OCI-LY1 (cell line): Measurements from ENCODE around the gene FGF3.

Source experiments
- H2AFZ ChIP-seq: fragments of 200-600 bp; sonication (generic), shearing (Covaris generic); 2 replicates; pipeline ENCODE4 v1.6.0; 2014; ENCODE audit warnings: antibody characterized with exemption, mild to moderate bottlenecking, low read length
- H3F3A ChIP-seq: fragments of 200-600 bp; sonication (generic), shearing (Covaris generic); 2 replicates; pipeline ENCODE4 v1.6.0; 2014; ENCODE audit warnings: mild to moderate bottlenecking, antibody characterized with exemption, low read length, moderate library complexity; ENCODE audit not compliant: insufficient read depth
- H3K27ac ChIP-seq: fragments of 200-600 bp; sonication (generic); 2 replicates; pipeline ENCODE4 v1.5.1; 2014; ENCODE audit warnings: low read length, mixed run types, mild to moderate bottlenecking, low read depth; ENCODE audit not compliant: poor library complexity, severe bottlenecking
- H3K27me3 ChIP-seq: fragments of 200-600 bp; sonication (generic); 2 replicates; pipeline ENCODE4 v1.6.0; 2014; ENCODE audit warnings: antibody characterized with exemption, mild to moderate bottlenecking, low read length, moderate library complexity; ENCODE audit not compliant: insufficient read depth
- H3K36me3 ChIP-seq: fragments of 200-600 bp; sonication (generic); 2 replicates; pipeline ENCODE4 v1.6.1; 2014; ENCODE audit warnings: mild to moderate bottlenecking, antibody characterized with exemption, low read length, moderate library complexity, mixed read lengths; ENCODE audit not compliant: insufficient read depth
- H3K4me1 ChIP-seq: fragments of 200-600 bp; sonication (generic); 2 replicates; pipeline ENCODE4 v1.5.1; 2014; ENCODE audit warnings: mild to moderate bottlenecking, low read length, moderate library complexity; ENCODE audit not compliant: insufficient read depth, severe bottlenecking
- H3K4me2 ChIP-seq: fragments of 200-600 bp; sonication (generic), shearing (Covaris generic); 2 replicates; pipeline ENCODE4 v1.6.1; 2014; ENCODE audit warnings: low read length
- H3K4me3 ChIP-seq: fragments of 200-600 bp; sonication (generic); 2 replicates; pipeline ENCODE4 v1.5.1; 2014; ENCODE audit warnings: low read length, low read depth, mild to moderate bottlenecking, mixed read lengths; ENCODE audit not compliant: poor library complexity, severe bottlenecking
- H3K79me2 ChIP-seq: fragments of 200-600 bp; shearing (Covaris generic); 2 replicates; pipeline ENCODE4 v1.6.1; 2016; ENCODE audit warnings: mixed run types, low read length, mixed read lengths; ENCODE audit not compliant: insufficient read depth
- H3K9ac ChIP-seq: fragments of 200-600 bp; sonication (generic), shearing (Covaris generic); 2 replicates; pipeline ENCODE4 v1.6.1; 2014; ENCODE audit warnings: mild to moderate bottlenecking, low read length, mixed read lengths
- H3K9me2 ChIP-seq: fragments of 200-600 bp; sonication (generic), shearing (Covaris generic); 2 replicates; pipeline ENCODE4 v1.6.1; 2014; ENCODE audit warnings: low read depth, mild to moderate bottlenecking, low read length, mixed read lengths
- H3K9me3 ChIP-seq: fragments of 200-600 bp; shearing (Covaris generic); 2 replicates; pipeline ENCODE4 v1.6.1; 2014; ENCODE audit warnings: low read length, mixed read lengths
- H4K20me1 ChIP-seq: fragments of 200-600 bp; sonication (generic), shearing (Covaris generic); 2 replicates; pipeline ENCODE4 v1.6.0; 2016; ENCODE audit warnings: mild to moderate bottlenecking, low read length; ENCODE audit not compliant: insufficient read depth
- EZH2 ChIP-seq: fragments of 200-600 bp; sonication (generic), shearing (Covaris generic); IDR thresholded peaks from 2 replicates; pipeline ENCODE4 v1.8.0; 2017; ENCODE audit warnings: borderline replicate concordance, mixed run types, mild to moderate bottlenecking, antibody characterized with exemption, low read length, moderate library complexity, mixed read lengths
- TF ChIP-seq, protein P1 (sequence below): fragments of 200-600 bp; sonication (generic), shearing (Covaris generic); IDR thresholded peaks from 2 replicates; pipeline ENCODE4 v1.5.1; 2017; ENCODE audit warnings: mild to moderate bottlenecking, antibody characterized with exemption, low read length, moderate library complexity, mixed read lengths

FGF3 gene

DNA sequence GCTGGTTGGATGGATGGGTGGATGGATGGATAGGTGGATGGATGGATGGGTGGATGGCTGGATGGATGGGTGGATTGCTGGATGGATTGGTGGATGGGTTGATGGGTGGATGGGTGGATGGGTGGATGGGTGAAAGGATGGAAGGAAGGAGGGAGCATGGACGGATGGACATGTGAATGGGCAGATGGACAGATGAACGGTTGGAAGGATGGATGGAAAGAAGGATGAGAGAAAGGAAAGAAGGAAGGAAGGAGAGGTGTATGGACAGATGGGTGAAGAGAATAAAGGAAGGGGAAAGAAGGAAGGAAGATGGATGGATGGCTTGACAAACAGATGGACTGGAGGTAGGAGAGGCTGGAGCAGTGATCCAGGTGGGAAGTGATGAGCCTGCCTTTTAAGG is 5.4 kb downstream of the FGF3 start:
- Histone ChIP-seq H4K20me1 (no peaks in the 10 kb centered on the region), H3F3A (no peaks in the 10 kb centered on the region), H3K27me3 (no peaks in the 10 kb centered on the region), H2AFZ (no peak overlapping the region), H3K79me2 (no peaks in the 10 kb centered on the region), H3K9me2 (no peaks in the 10 kb centered on the region), H3K9ac (no peak overlapping the region), H3K4me1 (no peaks in the 10 kb centered on the region), H3K27ac (no peak overlapping the region), H3K36me3 (no peaks in the 10 kb centered on the region), H3K9me3 (no peaks in the 10 kb centered on the region), H3K4me2 (no peak overlapping the region), H3K4me3 (no peak overlapping the region)
- no peak for TF ChIP-seq EZH2
- TF ChIP-seq, protein P1, sequence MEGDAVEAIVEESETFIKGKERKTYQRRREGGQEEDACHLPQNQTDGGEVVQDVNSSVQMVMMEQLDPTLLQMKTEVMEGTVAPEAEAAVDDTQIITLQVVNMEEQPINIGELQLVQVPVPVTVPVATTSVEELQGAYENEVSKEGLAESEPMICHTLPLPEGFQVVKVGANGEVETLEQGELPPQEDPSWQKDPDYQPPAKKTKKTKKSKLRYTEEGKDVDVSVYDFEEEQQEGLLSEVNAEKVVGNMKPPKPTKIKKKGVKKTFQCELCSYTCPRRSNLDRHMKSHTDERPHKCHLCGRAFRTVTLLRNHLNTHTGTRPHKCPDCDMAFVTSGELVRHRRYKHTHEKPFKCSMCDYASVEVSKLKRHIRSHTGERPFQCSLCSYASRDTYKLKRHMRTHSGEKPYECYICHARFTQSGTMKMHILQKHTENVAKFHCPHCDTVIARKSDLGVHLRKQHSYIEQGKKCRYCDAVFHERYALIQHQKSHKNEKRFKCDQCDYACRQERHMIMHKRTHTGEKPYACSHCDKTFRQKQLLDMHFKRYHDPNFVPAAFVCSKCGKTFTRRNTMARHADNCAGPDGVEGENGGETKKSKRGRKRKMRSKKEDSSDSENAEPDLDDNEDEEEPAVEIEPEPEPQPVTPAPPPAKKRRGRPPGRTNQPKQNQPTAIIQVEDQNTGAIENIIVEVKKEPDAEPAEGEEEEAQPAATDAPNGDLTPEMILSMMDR = no peak

DNA sequence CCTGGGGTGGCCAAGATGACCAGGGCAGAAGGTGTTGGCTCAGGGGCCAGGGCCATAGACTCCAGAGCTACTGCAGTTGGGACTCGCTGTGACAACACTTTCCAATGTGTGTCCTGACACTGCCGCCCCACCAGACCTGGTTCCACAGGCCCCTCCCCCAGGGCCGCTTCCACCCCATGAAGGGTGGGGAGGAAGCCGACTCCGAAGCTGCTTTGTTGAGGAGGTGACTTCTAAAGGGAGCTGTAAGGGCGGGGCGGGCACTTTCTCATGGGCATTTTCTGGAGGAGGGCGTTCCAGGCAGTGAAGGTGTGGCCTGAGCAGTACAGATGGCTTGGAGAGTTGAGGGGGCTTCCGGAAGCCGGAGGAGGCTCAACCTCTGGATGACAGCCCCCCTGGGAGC is 6.3 kb downstream of the FGF3 start:
- Histone ChIP-seq H4K20me1 (no peaks in the 10 kb centered on the region), H3K9ac (no peak overlapping the region), H3K9me2 (no peaks in the 10 kb centered on the region), H3K4me1 (no peaks in the 10 kb centered on the region), H3K4me3 (no peak overlapping the region), H3K27ac (no peak overlapping the region), H3K4me2 (no peak overlapping the region), H3K36me3 (no peaks in the 10 kb centered on the region), H3K9me3 (no peaks in the 10 kb centered on the region), H2AFZ (no peak overlapping the region), H3K27me3 (no peaks in the 10 kb centered on the region), H3K79me2 (no peaks in the 10 kb centered on the region), H3F3A (no peaks in the 10 kb centered on the region)
- no peak for TF ChIP-seq EZH2
- TF ChIP-seq, protein P1 = no peak

DNA sequence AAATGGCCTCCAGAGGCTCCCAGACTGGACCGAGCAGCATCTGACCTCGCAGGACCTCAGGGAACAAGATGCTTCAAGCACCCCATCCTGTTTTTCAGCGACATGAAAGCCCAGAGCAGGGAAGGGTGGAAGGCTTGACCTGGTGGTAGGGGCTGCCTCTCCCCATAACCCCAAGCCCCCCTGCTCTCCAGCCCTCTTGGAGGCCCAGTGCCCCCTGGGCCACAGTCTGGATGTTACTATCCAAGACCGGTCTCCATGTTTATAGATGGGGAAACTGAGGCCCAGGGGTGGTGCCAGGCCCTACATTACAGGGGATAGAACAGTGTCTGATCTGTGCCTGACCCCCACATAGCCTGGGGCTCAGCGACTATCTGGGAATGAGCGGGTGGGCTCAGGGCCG is 7.0 kb downstream of the FGF3 start:
- Histone ChIP-seq H3K27me3 (no peaks in the 10 kb centered on the region), H3K27ac (no peak overlapping the region), H3K36me3 (no peaks in the 10 kb centered on the region), H3K4me1 (no peaks in the 10 kb centered on the region), H3F3A (no peaks in the 10 kb centered on the region), H3K9me2 (no peaks in the 10 kb centered on the region), H4K20me1 (no peaks in the 10 kb centered on the region), H2AFZ (no peak overlapping the region), H3K79me2 (no peaks in the 10 kb centered on the region), H3K4me3 (no peak overlapping the region), H3K4me2 (no peak overlapping the region), H3K9ac (no peak overlapping the region), H3K9me3 (no peaks in the 10 kb centered on the region)
- TF ChIP-seq EZH2 = no peak
- TF ChIP-seq, protein P1 = no peak
